RWPE2 (cell line): ENCODE results near the gene POLD2.

ENCODE experiments used
- ATAC-seq: fragments of 200-7000 bp; cut with Tn5 transposase; 3 replicates; pipeline ENCODE4 v1.9.1; 2021; ENCODE audit warnings: low read depth
- DNase-seq: peaks from one replicate; pipeline ENCODE4 v3.0.0-alpha.2; 2020; ENCODE audit warnings: low spot score
- H3K27ac ChIP-seq: fragments of 450-650 bp; 2 replicates; pipeline ENCODE4 v1.5.1; 2017; ENCODE audit warnings: mild to moderate bottlenecking; ENCODE audit not compliant: poor library complexity, severe bottlenecking
- H3K27me3 ChIP-seq: fragments of 250-450 bp; sonication (Bioruptor Pico); 2 replicates; pipeline ENCODE4 v1.5.1; 2021; ENCODE audit warnings: mild to moderate bottlenecking, moderate library complexity; ENCODE audit not compliant: insufficient read depth, poor library complexity, severe bottlenecking
- H3K36me3 ChIP-seq: fragments of 250-450 bp; sonication (Bioruptor Pico); 2 replicates; pipeline ENCODE4 v1.5.1; 2020; ENCODE audit warnings: low read depth, mild to moderate bottlenecking, moderate library complexity
- H3K4me1 ChIP-seq: fragments of 250-450 bp; sonication (Bioruptor Pico); 2 replicates; pipeline ENCODE4 v1.5.1; 2021; ENCODE audit warnings: mild to moderate bottlenecking, moderate library complexity; ENCODE audit not compliant: insufficient read depth, poor library complexity, severe bottlenecking
- H3K4me3 ChIP-seq: fragments of 250-450 bp; sonication (Bioruptor Pico); 2 replicates; pipeline ENCODE4 v1.5.1; 2021; ENCODE audit warnings: mild to moderate bottlenecking, moderate library complexity; ENCODE audit not compliant: severe bottlenecking
- H3K9me3 ChIP-seq: fragments of 250-450 bp; sonication (Bioruptor Pico); 2 replicates; pipeline ENCODE4 v1.5.1; 2021; ENCODE audit warnings: mild to moderate bottlenecking, moderate library complexity; ENCODE audit not compliant: severe bottlenecking
- TF ChIP-seq, protein P1 (sequence below): fragments of 450-650 bp; IDR thresholded peaks from one replicate; pipeline ENCODE4 v1.5.1; 2017; ENCODE audit warnings: mild to moderate bottlenecking, moderate library complexity; ENCODE audit not compliant: poor library complexity, severe bottlenecking

Gene POLD2

DNA sequence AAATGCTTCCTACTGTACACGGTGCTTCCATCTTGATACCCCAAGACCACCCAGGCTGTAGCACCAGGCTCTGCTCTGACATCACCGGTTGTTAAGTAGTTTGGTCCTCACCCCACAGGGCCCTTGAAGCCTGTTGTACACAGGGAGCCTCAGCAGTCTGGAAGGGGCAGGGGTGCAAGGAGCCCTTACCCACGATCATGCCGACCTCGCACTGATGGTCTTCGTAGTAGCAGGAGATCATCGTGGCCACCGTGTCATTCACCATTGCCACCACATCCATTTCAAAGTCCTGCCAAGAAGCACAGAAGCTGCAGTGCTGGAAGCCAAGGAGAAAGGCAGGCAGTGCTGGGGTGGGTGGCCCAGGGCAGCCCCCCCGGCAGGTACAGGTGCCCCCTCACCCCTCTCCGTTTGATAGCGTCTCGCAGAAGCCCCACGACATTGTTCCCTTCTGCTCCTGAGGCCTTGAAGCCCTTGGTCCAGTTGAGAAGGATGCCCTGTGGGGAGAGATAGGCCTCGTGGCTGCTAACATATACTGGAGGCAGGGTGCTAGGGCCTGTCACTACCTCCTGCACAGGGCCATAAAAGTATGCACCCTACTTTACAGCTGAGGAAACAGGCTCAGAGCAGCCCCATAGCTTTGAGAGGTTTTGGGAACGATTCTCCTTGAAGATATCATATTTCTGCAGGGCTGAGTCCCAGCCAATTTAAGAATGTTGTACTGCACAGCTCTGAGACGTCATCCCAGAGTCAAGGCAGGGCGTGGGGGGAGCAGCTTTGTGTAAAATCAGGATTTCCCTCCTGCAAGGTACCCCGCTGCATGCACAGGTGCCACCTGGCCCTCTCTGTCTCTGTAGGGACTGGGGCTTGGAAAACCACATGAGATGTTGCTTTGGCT is 26.5 kb upstream of the POLD2 start:
- DNase-seq, result no peak
- no peaks in the 10 kb centered on the region for H3K36me3 ChIP-seq
- H3K4me3 ChIP-seq, result no peak overlapping the region
- ATAC-seq, result no peak
- TF ChIP-seq, protein P1, sequence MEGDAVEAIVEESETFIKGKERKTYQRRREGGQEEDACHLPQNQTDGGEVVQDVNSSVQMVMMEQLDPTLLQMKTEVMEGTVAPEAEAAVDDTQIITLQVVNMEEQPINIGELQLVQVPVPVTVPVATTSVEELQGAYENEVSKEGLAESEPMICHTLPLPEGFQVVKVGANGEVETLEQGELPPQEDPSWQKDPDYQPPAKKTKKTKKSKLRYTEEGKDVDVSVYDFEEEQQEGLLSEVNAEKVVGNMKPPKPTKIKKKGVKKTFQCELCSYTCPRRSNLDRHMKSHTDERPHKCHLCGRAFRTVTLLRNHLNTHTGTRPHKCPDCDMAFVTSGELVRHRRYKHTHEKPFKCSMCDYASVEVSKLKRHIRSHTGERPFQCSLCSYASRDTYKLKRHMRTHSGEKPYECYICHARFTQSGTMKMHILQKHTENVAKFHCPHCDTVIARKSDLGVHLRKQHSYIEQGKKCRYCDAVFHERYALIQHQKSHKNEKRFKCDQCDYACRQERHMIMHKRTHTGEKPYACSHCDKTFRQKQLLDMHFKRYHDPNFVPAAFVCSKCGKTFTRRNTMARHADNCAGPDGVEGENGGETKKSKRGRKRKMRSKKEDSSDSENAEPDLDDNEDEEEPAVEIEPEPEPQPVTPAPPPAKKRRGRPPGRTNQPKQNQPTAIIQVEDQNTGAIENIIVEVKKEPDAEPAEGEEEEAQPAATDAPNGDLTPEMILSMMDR, result no peak
- H3K4me1 ChIP-seq, result no peaks in the 10 kb centered on the region
- H3K27ac ChIP-seq, result no peak overlapping the region
- no peaks in the 10 kb centered on the region for H3K27me3 ChIP-seq
- H3K9me3 ChIP-seq, result no peaks in the 10 kb centered on the region

DNA sequence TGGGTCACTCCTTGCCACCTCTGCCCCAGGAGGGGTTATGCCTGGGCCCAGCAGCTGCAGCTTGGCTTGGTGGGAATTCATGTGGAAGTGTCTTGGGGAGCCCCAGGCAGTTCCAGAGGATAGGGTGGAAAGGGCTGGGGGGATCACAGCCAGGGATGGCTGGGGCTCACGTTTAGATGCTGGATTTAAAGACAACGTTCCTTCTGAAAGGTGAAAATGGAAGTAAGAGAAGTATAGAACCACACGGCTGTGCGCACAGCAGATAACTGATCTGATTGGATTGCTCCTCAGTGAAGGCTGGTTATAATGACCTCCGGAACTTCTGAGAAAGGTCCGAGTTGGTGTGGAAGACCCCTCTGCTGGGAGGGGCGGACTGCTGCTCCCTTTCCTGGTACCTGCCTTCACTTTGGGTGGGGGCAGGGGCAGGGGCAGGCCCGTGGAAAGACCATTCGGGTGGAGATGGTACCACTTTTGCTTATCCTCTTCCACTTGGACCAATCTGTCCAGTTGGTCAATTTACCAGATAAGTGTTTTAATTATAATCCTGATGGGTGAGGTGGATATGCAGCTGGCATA is 25.7 kb upstream of the POLD2 start:
- ATAC-seq, result no peak
- DNase-seq, result no peak
- no peak overlapping the region for H3K4me3 ChIP-seq
- H3K27me3 ChIP-seq, result no peaks in the 10 kb centered on the region
- no peak overlapping the region for H3K27ac ChIP-seq
- no peaks in the 10 kb centered on the region for H3K4me1 ChIP-seq
- H3K9me3 ChIP-seq, result no peaks in the 10 kb centered on the region
- TF ChIP-seq, protein P1, result no peak
- no peaks in the 10 kb centered on the region for H3K36me3 ChIP-seq

DNA sequence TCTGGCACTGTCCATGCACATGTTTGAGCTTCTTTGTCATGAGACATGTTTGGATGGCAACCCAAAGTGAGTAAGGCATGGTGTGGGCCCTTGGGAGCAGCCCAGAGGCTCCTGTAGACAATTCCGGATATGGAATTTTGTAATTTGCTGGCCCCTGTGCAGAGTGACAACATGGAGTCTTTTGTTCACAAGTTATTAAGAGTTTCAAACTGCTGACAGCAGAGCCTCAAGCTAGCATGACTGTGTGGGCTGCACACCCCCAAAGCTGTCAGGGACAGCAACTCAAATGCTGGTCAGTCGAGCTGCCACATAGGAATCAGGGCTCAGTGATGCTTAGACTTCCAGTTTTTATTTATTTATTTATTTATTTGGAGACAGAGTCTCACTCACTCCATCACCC is 24.8 kb upstream of the POLD2 start:
- H3K4me3 ChIP-seq, result no peak overlapping the region
- no peak for ATAC-seq
- no peaks in the 10 kb centered on the region for H3K36me3 ChIP-seq
- H3K27me3 ChIP-seq, result no peaks in the 10 kb centered on the region
- H3K27ac ChIP-seq, result no peak overlapping the region
- no peaks in the 10 kb centered on the region for H3K4me1 ChIP-seq
- TF ChIP-seq, protein P1, result no peak
- no peaks in the 10 kb centered on the region for H3K9me3 ChIP-seq
- no peak for DNase-seq

DNA sequence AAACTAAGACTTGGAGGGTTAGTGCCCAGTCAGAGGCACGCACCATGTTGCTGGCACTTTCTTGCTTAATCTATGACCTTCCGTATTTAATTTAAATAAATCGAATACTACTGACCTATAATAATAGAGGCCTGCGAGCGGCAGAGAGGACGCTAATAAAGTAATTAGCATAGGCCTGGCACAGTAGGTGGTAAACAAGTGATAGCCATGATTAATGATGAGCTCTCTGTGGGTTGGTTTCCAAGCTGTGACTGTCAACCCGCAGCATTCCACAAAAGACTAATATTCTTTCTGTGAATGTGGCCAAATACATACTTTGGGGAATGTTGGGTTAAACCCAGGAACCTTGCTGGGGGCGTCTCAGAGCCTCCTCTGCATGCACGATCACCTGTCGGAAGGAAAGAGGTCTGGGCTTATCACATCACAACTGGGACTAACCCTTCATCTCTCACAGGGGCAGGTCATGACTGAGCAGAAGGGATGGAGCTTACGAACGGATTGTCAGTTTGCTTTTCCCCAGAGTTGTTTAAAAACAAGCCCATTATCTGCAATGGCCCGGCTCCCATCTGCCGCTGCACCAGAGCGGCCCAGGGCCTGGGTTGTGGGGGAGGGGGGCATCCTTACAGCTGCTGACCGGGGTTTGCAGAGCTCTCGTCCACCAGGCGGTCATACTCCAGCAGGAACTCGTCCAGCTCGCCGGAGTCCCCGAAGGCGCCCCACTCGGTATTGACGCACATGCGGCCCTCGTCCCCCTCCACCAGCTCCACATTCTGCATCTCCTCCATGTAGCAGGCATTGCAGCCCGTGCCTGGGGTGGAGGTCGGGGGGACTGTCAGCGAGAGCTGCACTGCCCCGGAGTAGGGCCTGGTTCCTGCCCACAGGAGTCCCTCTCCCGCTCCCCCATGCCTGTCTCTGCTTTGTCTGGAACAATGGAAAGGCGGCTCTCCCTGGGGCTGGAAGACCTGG is 24.0 kb upstream of the POLD2 start:
- TF ChIP-seq, protein P1, result no peak
- H3K27me3 ChIP-seq, result no peaks in the 10 kb centered on the region
- H3K27ac ChIP-seq, result no peak overlapping the region
- no peak for ATAC-seq
- H3K36me3 ChIP-seq, result no peaks in the 10 kb centered on the region
- DNase-seq, result no peak
- no peak overlapping the region for H3K4me3 ChIP-seq
- H3K9me3 ChIP-seq, result no peaks in the 10 kb centered on the region
- H3K4me1 ChIP-seq, result no peaks in the 10 kb centered on the region
